ENCODE results near the gene NT5C1B. TPM values are rescaled to one million over a fixed set of nuclear protein-coding genes. Genes with fewer than 3 reads are reported as not detected.
"Not testable (repeated sequence)": the region's sequence is repeated elsewhere in the genome, so short reads cannot be mapped to it uniquely, and the experiment has no call there.

NT5C1B gene
- polyA plus RNA-seq, 2 of the 4 experiments (the other 2 are of a cell fraction) = not detected

- TF ChIP-seq FOSB (CRISPR knock-in tag; IDR thresholded peaks at IDR 0.05) (no peak), TP53 (CRISPR knock-in tag; IDR thresholded peaks at IDR 0.05) (no peak), HOXA7 (CRISPR knock-in tag; IDR thresholded peaks at IDR 0.05) (no peak), HEYL (CRISPR knock-in tag; IDR thresholded peaks at IDR 0.05) (no peak), PHF8 (IDR thresholded peaks at IDR 0.05; ENCODE audit: borderline replicate concordance, low read depth) (no peak), POLR2A (IDR thresholded peaks at IDR 0.05; ENCODE audit: low read length) (no peak), ZSCAN20 (CRISPR knock-in tag; IDR thresholded peaks at IDR 0.05) (no peak), RFX5 (IDR thresholded peaks at IDR 0.05) (no peak), EHF (CRISPR knock-in tag; IDR thresholded peaks at IDR 0.05) (no peak), RAD21 (conservative IDR thresholded peaks at IDR 0.05 in 1 of 2, IDR thresholded peaks at IDR 0.05 in 1 of 2) (no peak), MAFK (IDR thresholded peaks at IDR 0.05; ENCODE audit: partially characterized antibody) (no peak)
- TF ChIP-seq, protein P1, sequence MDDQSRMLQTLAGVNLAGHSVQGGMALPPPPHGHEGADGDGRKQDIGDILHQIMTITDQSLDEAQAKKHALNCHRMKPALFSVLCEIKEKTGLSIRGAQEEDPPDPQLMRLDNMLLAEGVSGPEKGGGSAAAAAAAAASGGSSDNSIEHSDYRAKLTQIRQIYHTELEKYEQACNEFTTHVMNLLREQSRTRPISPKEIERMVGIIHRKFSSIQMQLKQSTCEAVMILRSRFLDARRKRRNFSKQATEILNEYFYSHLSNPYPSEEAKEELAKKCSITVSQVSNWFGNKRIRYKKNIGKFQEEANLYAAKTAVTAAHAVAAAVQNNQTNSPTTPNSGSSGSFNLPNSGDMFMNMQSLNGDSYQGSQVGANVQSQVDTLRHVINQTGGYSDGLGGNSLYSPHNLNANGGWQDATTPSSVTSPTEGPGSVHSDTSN (IDR thresholded peaks at IDR 0.05) = no peak
Observed at GRCh38 chr2:18637196-18637595, 47.8 kb upstream of the NT5C1B start (continued).

DNA sequence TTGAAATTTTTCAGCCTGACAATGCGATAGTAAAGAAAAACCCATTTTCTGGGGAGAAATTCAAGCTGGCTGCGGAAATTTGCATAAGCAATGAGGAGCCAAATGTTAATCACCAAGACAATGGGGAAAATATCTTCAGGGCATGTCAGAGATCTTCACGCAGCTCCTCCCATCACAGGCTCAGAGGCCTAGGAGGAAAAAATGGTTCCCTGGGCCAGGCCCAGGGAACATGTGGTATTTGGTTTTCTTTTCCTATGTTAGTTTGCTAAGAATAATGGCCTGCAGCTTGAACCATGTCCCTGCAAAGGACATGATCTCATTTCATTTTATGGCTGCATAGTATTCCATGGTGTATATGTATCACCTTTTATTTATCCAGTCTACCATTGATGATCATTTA lies 43.3 kb upstream of the NT5C1B start:
- peak; percentile 74 for FAIRE-seq
- CTCF ChIA-PET = interaction anchor here (1.1 kb wide), 1 partner anchor 117 kb away, joined by 3 read pairs; no protein-coding TSS in a partner anchor
- H3K4me1 ChIP-seq; ATAC-seq; H3K27ac ChIP-seq; DNase-seq (ENCODE audit: low read depth in 1 of 2, low spot score in 1 of 2); H3K4me2 ChIP-seq; POLR2A ChIA-PET; H3K4me3 ChIP-seq: not testable (repeated sequence)
- 30% methylated on average over 3 of the region's 3 CpGs for WGBS (ENCODE audit: missing lambda C conversion rate)
- TF ChIP-seq ZFP36 (IDR thresholded peaks at IDR 0.05; ENCODE audit: borderline replicate concordance, partially characterized antibody) = peak; percentile 81
- peaks cover 23% of the 10 kb centered on the region for H3K9me3 ChIP-seq

DNA sequence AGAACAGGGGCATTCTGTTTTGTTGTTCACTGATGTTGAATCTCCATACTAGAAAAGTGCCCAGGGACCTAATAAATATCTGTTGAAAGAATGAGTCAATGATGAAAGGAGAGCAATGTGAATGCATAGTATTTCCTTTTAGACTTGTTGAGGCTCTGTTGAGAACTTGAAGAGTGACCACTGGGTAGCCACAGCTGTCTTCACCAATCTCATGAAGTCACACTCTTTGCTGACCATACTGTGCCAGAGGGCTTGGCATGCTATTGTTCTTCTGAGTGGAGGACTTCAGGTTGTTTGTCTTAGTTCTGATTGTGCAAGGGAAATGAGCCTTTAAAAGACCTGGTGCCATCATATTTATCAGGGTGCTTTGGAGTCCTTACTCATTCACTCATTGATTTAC lies 41.6 kb upstream of the NT5C1B start:
- POLR2A ChIA-PET = no interaction called here
- ATAC-seq (no peak), DNase-seq (ENCODE audit: low read depth in 1 of 2, low spot score in 1 of 2) (no peak), FAIRE-seq (no peak)
- no peak for TF ChIP-seq HEYL (CRISPR knock-in tag; IDR thresholded peaks at IDR 0.05)
- TF ChIP-seq CBX2 (IDR thresholded peaks at IDR 0.05; ENCODE audit: borderline replicate concordance, low read depth) = no peak
- TF ChIP-seq CBX8 (IDR thresholded peaks at IDR 0.05) = no peak
- no peak for TF ChIP-seq SMC3 (IDR thresholded peaks at IDR 0.05)
- TF ChIP-seq, protein P2, sequence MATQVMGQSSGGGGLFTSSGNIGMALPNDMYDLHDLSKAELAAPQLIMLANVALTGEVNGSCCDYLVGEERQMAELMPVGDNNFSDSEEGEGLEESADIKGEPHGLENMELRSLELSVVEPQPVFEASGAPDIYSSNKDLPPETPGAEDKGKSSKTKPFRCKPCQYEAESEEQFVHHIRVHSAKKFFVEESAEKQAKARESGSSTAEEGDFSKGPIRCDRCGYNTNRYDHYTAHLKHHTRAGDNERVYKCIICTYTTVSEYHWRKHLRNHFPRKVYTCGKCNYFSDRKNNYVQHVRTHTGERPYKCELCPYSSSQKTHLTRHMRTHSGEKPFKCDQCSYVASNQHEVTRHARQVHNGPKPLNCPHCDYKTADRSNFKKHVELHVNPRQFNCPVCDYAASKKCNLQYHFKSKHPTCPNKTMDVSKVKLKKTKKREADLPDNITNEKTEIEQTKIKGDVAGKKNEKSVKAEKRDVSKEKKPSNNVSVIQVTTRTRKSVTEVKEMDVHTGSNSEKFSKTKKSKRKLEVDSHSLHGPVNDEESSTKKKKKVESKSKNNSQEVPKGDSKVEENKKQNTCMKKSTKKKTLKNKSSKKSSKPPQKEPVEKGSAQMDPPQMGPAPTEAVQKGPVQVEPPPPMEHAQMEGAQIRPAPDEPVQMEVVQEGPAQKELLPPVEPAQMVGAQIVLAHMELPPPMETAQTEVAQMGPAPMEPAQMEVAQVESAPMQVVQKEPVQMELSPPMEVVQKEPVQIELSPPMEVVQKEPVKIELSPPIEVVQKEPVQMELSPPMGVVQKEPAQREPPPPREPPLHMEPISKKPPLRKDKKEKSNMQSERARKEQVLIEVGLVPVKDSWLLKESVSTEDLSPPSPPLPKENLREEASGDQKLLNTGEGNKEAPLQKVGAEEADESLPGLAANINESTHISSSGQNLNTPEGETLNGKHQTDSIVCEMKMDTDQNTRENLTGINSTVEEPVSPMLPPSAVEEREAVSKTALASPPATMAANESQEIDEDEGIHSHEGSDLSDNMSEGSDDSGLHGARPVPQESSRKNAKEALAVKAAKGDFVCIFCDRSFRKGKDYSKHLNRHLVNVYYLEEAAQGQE (IDR thresholded peaks at IDR 0.05) = no peak
- TF ChIP-seq KDM5A (IDR thresholded peaks at IDR 0.05) = no peak
- no peak for TF ChIP-seq NFE2L2 (conservative IDR thresholded peaks at IDR 0.05; ENCODE audit: low read length)
- no peak for TF ChIP-seq ZNF302 (CRISPR knock-in tag; IDR thresholded peaks at IDR 0.05)
- no peak for TF ChIP-seq HES2 (IDR thresholded peaks at IDR 0.05)
- no peak for TF ChIP-seq CHD2 (IDR thresholded peaks at IDR 0.05; ENCODE audit: low read length, partially characterized antibody)
- TF ChIP-seq EHMT2 (IDR thresholded peaks at IDR 0.05; ENCODE audit: low read depth) = no peak
- no peak for TF ChIP-seq CEBPB (IDR thresholded peaks at IDR 0.05)
- no peak for TF ChIP-seq ATOH8 (CRISPR knock-in tag; IDR thresholded peaks at IDR 0.05; ENCODE audit: low read depth)
- no peak for TF ChIP-seq GATA3 (IDR thresholded peaks at IDR 0.05; ENCODE audit: borderline replicate concordance)
- no peak for TF ChIP-seq PHF8 (IDR thresholded peaks at IDR 0.05; ENCODE audit: borderline replicate concordance, low read depth)
- TF ChIP-seq ESRRA (IDR thresholded peaks at IDR 0.05; ENCODE audit: borderline replicate concordance, low read length) = no peak
- TF ChIP-seq BHLHE40 (IDR thresholded peaks at IDR 0.05; ENCODE audit: low read depth, low read length) = no peak
- no peak for TF ChIP-seq TFCP2L1 (CRISPR knock-in tag; IDR thresholded peaks at IDR 0.05)
- CTCF ChIA-PET = no interaction called here
- H3K9me3 ChIP-seq = peaks cover 12% of the 10 kb centered on the region; the same call in 1 of the 3 replicates
- no peak overlapping the region for H3K4me3 ChIP-seq
- H3K4me2 ChIP-seq = no peak overlapping the region
- no peak overlapping the region for H3K27ac ChIP-seq
- no peaks in the 10 kb centered on the region for H3K4me1 ChIP-seq

Data from A549 (cell line).